HEK293 (cell line): ENCODE measurements around the gene CHST7.

Experiments
- CTCF ChIA-PET: fragments of 350-600 bp; formaldehyde crosslinking; extraction: SDS; loops from one replicate; lab custom pipeline; 2021; ENCODE audit warnings: antibody characterized with exemption; lab: Yijun Ruan, JAX
- POLR2A ChIA-PET: fragments of 300-600 bp; formaldehyde crosslinking; extraction: SDS; loops from one replicate; lab custom pipeline; 2020; ENCODE audit warnings: antibody characterized with exemption, inconsistent platforms; lab: Yijun Ruan, JAX
- H3K27ac ChIP-seq: fragments of 200-500 bp; sonication (Bioruptor generic); 2 replicates; pipeline ENCODE4 v1.5.1; 2014; ENCODE audit warnings: low read depth, low read length, control low read depth, inconsistent platforms; ENCODE audit errors: extremely low read depth
- H3K36me3 ChIP-seq, 2 experiments: fragments of 200-500 bp in 1 of 2; sonication (Bioruptor generic) in 1 of 2; 1 replicate in 1 of 2; 2 replicates in 1 of 2; pipeline ENCODE4 v1.5.1; 2014 to 2017; ENCODE audit warnings: inconsistent platforms in 2 of 2, low read length in 2 of 2; ENCODE audit not compliant: control insufficient read depth in 2 of 2, insufficient read depth in 1 of 2
- H3K4me1 ChIP-seq: fragments of 200-500 bp; sonication (Bioruptor generic); 2 replicates; pipeline ENCODE4 v1.5.1; 2014; ENCODE audit warnings: mild to moderate bottlenecking, low read length, inconsistent platforms; ENCODE audit not compliant: control insufficient read depth, insufficient read depth
- H3K4me3 ChIP-seq: 2 replicates; pipeline ENCODE4 v1.5.1; 2011; ENCODE audit warnings: low read depth, mild to moderate bottlenecking, control low read depth, low read length, moderate library complexity
- H3K9me3 ChIP-seq: fragments of 200-500 bp; sonication (Bioruptor generic); 2 replicates; pipeline ENCODE4 v1.5.1; 2014; ENCODE audit warnings: low read depth, low read length, inconsistent platforms; ENCODE audit not compliant: control insufficient read depth, insufficient read depth
- CTCF ChIP-seq: fragments of 450-650 bp; formaldehyde crosslinking; IDR thresholded peaks from 2 replicates; pipeline ENCODE4 v1.5.1; 2016; ENCODE audit warnings: missing biosample characterization, missing genetic modification characterization
- KLF16 ChIP-seq: fragments of 450-650 bp; formaldehyde crosslinking; IDR thresholded peaks from 2 replicates; pipeline ENCODE4 v1.5.1; 2017; ENCODE audit warnings: missing biosample characterization, missing genetic modification characterization
- KLF7 ChIP-seq: fragments of 450-650 bp; formaldehyde crosslinking; IDR thresholded peaks from 2 replicates; pipeline ENCODE4 v1.5.1; 2016; ENCODE audit warnings: missing biosample characterization, missing genetic modification characterization, borderline replicate concordance
- OSR2 ChIP-seq: fragments of 450-650 bp; formaldehyde crosslinking; IDR thresholded peaks from 2 replicates; pipeline ENCODE4 v1.5.1; 2016; ENCODE audit warnings: missing biosample characterization, missing genetic modification characterization
- PRDM1 ChIP-seq: fragments of 450-650 bp; formaldehyde crosslinking; IDR thresholded peaks from 2 replicates; pipeline ENCODE4; 2016; ENCODE audit warnings: missing biosample characterization, missing genetic modification characterization
- TSHZ1 ChIP-seq: fragments of 450-650 bp; formaldehyde crosslinking; IDR thresholded peaks from 2 replicates; pipeline ENCODE4 v1.5.1; 2016; ENCODE audit warnings: missing biosample characterization, missing genetic modification characterization, borderline replicate concordance
- ZBTB7A ChIP-seq: fragments of 450-650 bp; formaldehyde crosslinking; IDR thresholded peaks from 2 replicates; pipeline ENCODE4 v1.5.1; 2016; ENCODE audit warnings: low read depth, missing biosample characterization, missing genetic modification characterization
- ZFHX2 ChIP-seq: fragments of 450-650 bp; formaldehyde crosslinking; conservative IDR thresholded peaks from 2 replicates; pipeline ENCODE4 v1.5.1; 2016; ENCODE audit warnings: missing biosample characterization, missing genetic modification characterization
- ZNF292 ChIP-seq: fragments of 450-650 bp; formaldehyde crosslinking; IDR thresholded peaks from 2 replicates; pipeline ENCODE4 v1.5.1; 2016; ENCODE audit warnings: low read depth, missing biosample characterization, missing genetic modification characterization, borderline replicate concordance
- ZNF544 ChIP-seq: fragments of 450-650 bp; formaldehyde crosslinking; IDR thresholded peaks from 2 replicates; pipeline ENCODE4 v1.5.0; 2017; ENCODE audit warnings: missing biosample characterization, missing genetic modification characterization
- ZNF548 ChIP-seq: fragments of 450-650 bp; formaldehyde crosslinking; IDR thresholded peaks from 2 replicates; pipeline ENCODE4 v1.5.1; 2016; ENCODE audit warnings: missing biosample characterization, missing genetic modification characterization
- ZNF555 ChIP-seq: fragments of 450-650 bp; formaldehyde crosslinking; conservative IDR thresholded peaks from 2 replicates; pipeline ENCODE4 v1.5.1; 2017; ENCODE audit warnings: missing biosample characterization, mild to moderate bottlenecking, missing genetic modification characterization, inconsistent platforms
- ZNF560 ChIP-seq: fragments of 450-650 bp; formaldehyde crosslinking; IDR thresholded peaks from 2 replicates; pipeline ENCODE4 v1.5.1; 2017; ENCODE audit warnings: missing biosample characterization, missing genetic modification characterization, borderline replicate concordance
- ZSCAN4 ChIP-seq: fragments of 450-650 bp; formaldehyde crosslinking; IDR thresholded peaks from 2 replicates; pipeline ENCODE4 v1.5.1; 2017; ENCODE audit warnings: missing biosample characterization, missing genetic modification characterization

The CHST7 gene

GRCh38 chrX:46569621-46570020 lies 3.9 kb upstream of the CHST7 start:
- CTCF ChIA-PET, result interaction anchor here (1.1 kb wide), 1 partner anchor 13 kb away, joined by 4 read pairs; no protein-coding TSS in a partner anchor
- H3K36me3 ChIP-seq, result no peaks in the 10 kb centered on the region
- H3K4me1 ChIP-seq, result no peaks in the 10 kb centered on the region; the same call in 1 of the 2 replicates
- H3K9me3 ChIP-seq, result no peaks in the 10 kb centered on the region
- no peak overlapping the region for H3K4me3 ChIP-seq
- no peak for TF ChIP-seq ZNF560
- no peak for TF ChIP-seq TSHZ1 (tag by site-specific recombination)
- TF ChIP-seq ZNF548 (tag by site-specific recombination), result no peak
- no peak for TF ChIP-seq ZNF555 (tag by site-specific recombination)
- no peak for TF ChIP-seq ZBTB7A
- no peak for TF ChIP-seq CTCF (tag by site-specific recombination)
- no peak for TF ChIP-seq ZNF292
- TF ChIP-seq ZSCAN4 (tag by site-specific recombination), result no peak
- no peak for TF ChIP-seq ZNF544 (tag by site-specific recombination)
- TF ChIP-seq KLF16 (tag by site-specific recombination), result no peak
- POLR2A ChIA-PET, result no interaction called here
- no peak overlapping the region for H3K27ac ChIP-seq

GRCh38 chrX:46571423-46572339 lies 1.9 kb upstream of the CHST7 start:
- CTCF ChIA-PET, result interaction anchor here (0.7 to 1.0 kb wide), 4 partner anchors 8 to 552 kb away, joined by 3 to 4 read pairs (median 4); no protein-coding TSS in a partner anchor
- POLR2A ChIA-PET, result no interaction called here
- TF ChIP-seq KLF7 (tag by site-specific recombination) (no peak), CTCF (tag by site-specific recombination) (no peak), OSR2 (tag by site-specific recombination) (no peak), PRDM1 (peak; percentile 42; the same call in 1 of the 2 replicates), ZFHX2 (tag by site-specific recombination) (peak; percentile 66)
- no peaks in the 10 kb centered on the region for H3K36me3 ChIP-seq
- no peak overlapping the region for H3K27ac ChIP-seq
- H3K4me1 ChIP-seq, result peaks cover 5% of the 10 kb centered on the region; the same call in 1 of the 2 replicates
- no peaks in the 10 kb centered on the region for H3K9me3 ChIP-seq
- H3K4me3 ChIP-seq, result no peak overlapping the region
